Trophoblast cell (in vitro differentiated cells and primary cell): ENCODE data around the gene GSS.

Experiments used
- DNase-seq, 2 donors: peaks; one replicate each; pipeline ENCODE4 v3.0.0-alpha.2; 2016
- H2AFZ ChIP-seq: 2 replicates; pipeline ENCODE4 v1.6.1; 2013; ENCODE audit warnings: low read length, moderate library complexity, mild to moderate bottlenecking; ENCODE audit not compliant: insufficient read depth, poor library complexity
- H2AK5ac ChIP-seq: 2 replicates; pipeline ENCODE4 v1.6.1; 2013; ENCODE audit warnings: mild to moderate bottlenecking, low read length
- H2BK120ac ChIP-seq: 2 replicates; pipeline ENCODE4 v1.6.1; 2013; ENCODE audit warnings: low read length, mild to moderate bottlenecking, moderate library complexity; ENCODE audit not compliant: insufficient read depth, poor library complexity
- H2BK12ac ChIP-seq: 2 replicates; pipeline ENCODE4 v1.6.1; 2013; ENCODE audit warnings: mild to moderate bottlenecking, low read length, moderate library complexity
- H2BK5ac ChIP-seq: 2 replicates; pipeline ENCODE4 v1.6.1; 2013; ENCODE audit warnings: low read length, low read depth, moderate library complexity, mild to moderate bottlenecking; ENCODE audit not compliant: poor library complexity
- H3K14ac ChIP-seq: 2 replicates; pipeline ENCODE4 v1.6.1; 2013; ENCODE audit warnings: mild to moderate bottlenecking, low read length
- H3K18ac ChIP-seq: 2 replicates; pipeline ENCODE4 v1.6.1; 2013; ENCODE audit warnings: mild to moderate bottlenecking, low read length
- H3K23ac ChIP-seq: 2 replicates; pipeline ENCODE4 v1.6.1; 2013; ENCODE audit warnings: low read length
- H3K27ac ChIP-seq: 2 replicates; pipeline ENCODE4 v1.5.1; 2013; ENCODE audit warnings: low read depth, mild to moderate bottlenecking, inconsistent platforms, low read length, moderate library complexity
- H3K27me3 ChIP-seq: 2 replicates; pipeline ENCODE4 v1.6.1; 2013; ENCODE audit warnings: inconsistent platforms, mild to moderate bottlenecking, low read length, moderate library complexity; ENCODE audit not compliant: insufficient read depth
- H3K36me3 ChIP-seq, 2 experiments: 1 replicate in 1 of 2; 2 replicates in 1 of 2; pipeline ENCODE4 v1.6.1; 2013; ENCODE audit warnings: low read length in 2 of 2, mild to moderate bottlenecking in 2 of 2, moderate library complexity in 1 of 2; ENCODE audit not compliant: insufficient read depth in 2 of 2, control insufficient read depth in 1 of 2
- H3K4ac ChIP-seq: 2 replicates; pipeline ENCODE4 v1.6.1; 2013; ENCODE audit warnings: low read depth, mild to moderate bottlenecking, low read length, moderate library complexity
- H3K4me1 ChIP-seq, 2 experiments: 1 replicate in 1 of 2; 2 replicates in 1 of 2; pipeline ENCODE4 v1.6.1; 2013; ENCODE audit warnings: low read length in 2 of 2, mild to moderate bottlenecking in 2 of 2, moderate library complexity in 1 of 2; ENCODE audit not compliant: insufficient read depth in 2 of 2, control insufficient read depth in 1 of 2
- H3K4me2 ChIP-seq: 2 replicates; pipeline ENCODE4 v1.6.1; 2013; ENCODE audit warnings: inconsistent platforms, mild to moderate bottlenecking, low read length, moderate library complexity
- H3K4me3 ChIP-seq: 2 replicates; pipeline ENCODE4 v1.5.1; 2013; ENCODE audit warnings: mild to moderate bottlenecking, low read depth, low read length, inconsistent platforms
- H3K79me1 ChIP-seq: one replicate; pipeline ENCODE4 v1.6.1; 2013; ENCODE audit warnings: low read length
- H3K79me2 ChIP-seq: 2 replicates; pipeline ENCODE4 v1.6.1; 2013; ENCODE audit warnings: low read length, mild to moderate bottlenecking; ENCODE audit not compliant: control insufficient read depth, insufficient read depth, poor library complexity
- H3K9ac ChIP-seq: 2 replicates; pipeline ENCODE4 v1.6.1; 2013; ENCODE audit warnings: mild to moderate bottlenecking, low read length
- H3K9me3 ChIP-seq: 2 replicates; pipeline ENCODE4 v1.6.1; 2013; ENCODE audit warnings: low read depth, mild to moderate bottlenecking, control low read depth, inconsistent platforms, low read length; ENCODE audit not compliant: insufficient read depth
- H4K12ac ChIP-seq: 2 replicates; pipeline ENCODE4 v1.6.1; 2013; ENCODE audit warnings: low read depth, mild to moderate bottlenecking, low read length, moderate library complexity
- H4K8ac ChIP-seq: 2 replicates; pipeline ENCODE4 v1.6.1; 2013; ENCODE audit warnings: low read depth, mild to moderate bottlenecking, low read length, moderate library complexity
- H4K91ac ChIP-seq: one replicate; pipeline ENCODE4 v1.6.1; 2013; ENCODE audit warnings: low read depth, mild to moderate bottlenecking, low read length, moderate library complexity
- WGBS: extraction: QIAGEN DNeasy Blood & Tissue Kit; methylation state at CpG from one replicate; pipeline ENCODE4 v1.1.7; 2013; ENCODE audit warnings: missing lambda C conversion rate; ENCODE audit not compliant: insufficient read length, insufficient coverage; ENCODE audit errors: extremely low coverage; 5-methylcytosine and 5-hydroxymethylcytosine counted together

The GSS gene

GRCh38 chr20:34984756-34985261 is 29.2 kb upstream of the GSS start:
- H3K36me3 ChIP-seq, result peaks cover 2 to 3% of the 10 kb centered on the region in 2 experiments
- no peak overlapping the region for H4K8ac ChIP-seq
- H3K27me3 ChIP-seq, result no peaks in the 10 kb centered on the region
- no peak overlapping the region for H2AK5ac ChIP-seq
- H3K14ac ChIP-seq, result no peak overlapping the region
- no peaks in the 10 kb centered on the region for H3K4me1 ChIP-seq
- H3K4ac ChIP-seq, result no peak overlapping the region
- H2BK120ac ChIP-seq, result no peak overlapping the region
- no peak overlapping the region for H3K18ac ChIP-seq
- no peak overlapping the region for H3K4me2 ChIP-seq
- no peak overlapping the region for H3K9ac ChIP-seq
- no peak overlapping the region for H4K91ac ChIP-seq
- H2AFZ ChIP-seq, result no peak overlapping the region
- H3K27ac ChIP-seq, result no peak overlapping the region
- H3K79me1 ChIP-seq, result no peaks in the 10 kb centered on the region
- H4K12ac ChIP-seq, result no peak overlapping the region
- no peak for DNase-seq
- peaks cover 2% of the 10 kb centered on the region for H3K9me3 ChIP-seq
- H3K79me2 ChIP-seq, result no peaks in the 10 kb centered on the region
- H2BK12ac ChIP-seq, result no peak overlapping the region
- no peak overlapping the region for H2BK5ac ChIP-seq
- WGBS, result no CpG with 5 or more reads among the region's 18 CpGs
- no peak overlapping the region for H3K4me3 ChIP-seq
- H3K23ac ChIP-seq, result no peak overlapping the region

GRCh38 chr20:34983995-34984735 is 28.6 kb upstream of the GSS start:
- no peaks in the 10 kb centered on the region for H3K27me3 ChIP-seq
- no peak overlapping the region for H2BK5ac ChIP-seq
- H3K9ac ChIP-seq, result no peak overlapping the region
- no peak overlapping the region for H4K12ac ChIP-seq
- no CpG with 5 or more reads among the region's 14 CpGs for WGBS
- no peak overlapping the region for H3K4me2 ChIP-seq
- H4K8ac ChIP-seq, result no peak overlapping the region
- no peak overlapping the region for H3K27ac ChIP-seq
- H2AFZ ChIP-seq, result no peak overlapping the region
- no peaks in the 10 kb centered on the region for H3K79me2 ChIP-seq
- no peak overlapping the region for H3K14ac ChIP-seq
- no peak overlapping the region for H3K4me3 ChIP-seq
- no peak overlapping the region for H2BK12ac ChIP-seq
- no peaks in the 10 kb centered on the region for H3K4me1 ChIP-seq
- no peak overlapping the region for H3K18ac ChIP-seq
- H3K23ac ChIP-seq, result no peak overlapping the region
- no peaks in the 10 kb centered on the region for H3K79me1 ChIP-seq
- DNase-seq, result no peak
- no peak overlapping the region for H4K91ac ChIP-seq
- peaks cover 4% of the 10 kb centered on the region for H3K9me3 ChIP-seq
- H3K36me3 ChIP-seq, result peaks cover 0 to under 1% of the 10 kb centered on the region in 2 experiments
- H2AK5ac ChIP-seq, result no peak overlapping the region
- no peak overlapping the region for H2BK120ac ChIP-seq
- H3K4ac ChIP-seq, result no peak overlapping the region

- Histone ChIP-seq H3K23ac (no peak overlapping the region), H2AFZ (no peak overlapping the region), H4K91ac (no peak overlapping the region), H3K27me3 (no peaks in the 10 kb centered on the region), H2AK5ac (no peak overlapping the region), H3K9me3 (peaks cover 4% of the 10 kb centered on the region), H3K79me1 (no peaks in the 10 kb centered on the region), H3K4me1 (no peaks in the 10 kb centered on the region), H3K9ac (no peak overlapping the region), H2BK5ac (no peak overlapping the region), H3K4ac (no peak overlapping the region), H3K36me3 (no peaks in the 10 kb centered on the region), H3K18ac (no peak overlapping the region), H3K4me3 (no peak overlapping the region), H3K4me2 (no peak overlapping the region), H4K12ac (no peak overlapping the region), H2BK12ac (no peak overlapping the region), H2BK120ac (no peak overlapping the region), H3K79me2 (no peaks in the 10 kb centered on the region), H4K8ac (no peak overlapping the region), H3K14ac (no peak overlapping the region), H3K27ac (no peak overlapping the region)
- no peak for DNase-seq
- WGBS, result no CpG with 5 or more reads among the region's 5 CpGs
Observed at GRCh38 chr20:34983089-34983820, 27.6 kb upstream of the GSS start.

GRCh38 chr20:34982270-34983088 is 26.9 kb upstream of the GSS start:
- H3K14ac ChIP-seq, result no peak overlapping the region
- H2BK12ac ChIP-seq, result no peak overlapping the region
- peaks cover 4% of the 10 kb centered on the region for H3K9me3 ChIP-seq
- no peak overlapping the region for H4K91ac ChIP-seq
- H2BK120ac ChIP-seq, result no peak overlapping the region
- H3K9ac ChIP-seq, result no peak overlapping the region
- H3K79me2 ChIP-seq, result no peaks in the 10 kb centered on the region
- H3K4me1 ChIP-seq, result peaks cover 0 to 2% of the 10 kb centered on the region in 2 experiments
- no peak overlapping the region for H3K4ac ChIP-seq
- no peak overlapping the region for H2BK5ac ChIP-seq
- H3K23ac ChIP-seq, result no peak overlapping the region
- WGBS, result 100% methylated on average over 1 of the region's 21 CpGs
- no peak overlapping the region for H2AFZ ChIP-seq
- H3K79me1 ChIP-seq, result no peaks in the 10 kb centered on the region
- H4K12ac ChIP-seq, result no peak overlapping the region
- H3K27ac ChIP-seq, result no peak overlapping the region
- no peak overlapping the region for H3K4me2 ChIP-seq
- no peak overlapping the region for H2AK5ac ChIP-seq
- no peak overlapping the region for H4K8ac ChIP-seq
- no peak overlapping the region for H3K18ac ChIP-seq
- H3K27me3 ChIP-seq, result no peaks in the 10 kb centered on the region
- no peak overlapping the region for H3K4me3 ChIP-seq
- no peak for DNase-seq
- H3K36me3 ChIP-seq, result no peaks in the 10 kb centered on the region
